Large intestine (tissue), 3 donors: ENCODE measurements around the gene SLC7A14. TPM values are rescaled to one million over a fixed set of nuclear protein-coding genes. Genes with fewer than 3 reads are reported as not detected.

Experiments
- DNase-seq, 2 donors: peaks; one replicate each; pipeline versions ENCODE4 v3.0.0 to v3.0.0-alpha.2; 2013
- H3K27ac ChIP-seq: one replicate; pipeline ENCODE4 v1.5.1; 2013; ENCODE audit warnings: low read length
- H3K27me3 ChIP-seq: 2 replicates; pipeline ENCODE4 v1.6.1; 2013; ENCODE audit warnings: low read length; ENCODE audit not compliant: control insufficient read depth, insufficient read depth
- H3K36me3 ChIP-seq: 2 replicates; pipeline ENCODE4 v1.6.1; 2013; ENCODE audit warnings: low read length; ENCODE audit not compliant: control insufficient read depth, insufficient read depth
- H3K4me1 ChIP-seq: one replicate; pipeline ENCODE4 v1.6.1; 2013; ENCODE audit warnings: low read length; ENCODE audit not compliant: control insufficient read depth, insufficient read depth
- H3K4me3 ChIP-seq: one replicate; pipeline ENCODE4 v1.5.1; 2013; ENCODE audit warnings: low read length
- H3K9me3 ChIP-seq: one replicate; pipeline ENCODE4 v1.6.1; 2013; ENCODE audit warnings: mild to moderate bottlenecking, low read depth, low read length, moderate library complexity; ENCODE audit not compliant: control insufficient read depth
- WGBS: methylation state at CpG from one replicate; pipeline ENCODE4 v1.1.5; 2013; ENCODE audit warnings: low lambda C conversion rate; ENCODE audit not compliant: insufficient coverage; 5-methylcytosine and 5-hydroxymethylcytosine counted together
- polyA plus RNA-seq: library from polyadenylated mRNA; unstranded; fragments of 120-200 nt; gene quantifications from one replicate; pipeline ENCODE4 v1.2.1, GENCODE V29; 2013

The SLC7A14 gene
- polyA plus RNA-seq, 1 donor, result 3.2 TPM

DNA sequence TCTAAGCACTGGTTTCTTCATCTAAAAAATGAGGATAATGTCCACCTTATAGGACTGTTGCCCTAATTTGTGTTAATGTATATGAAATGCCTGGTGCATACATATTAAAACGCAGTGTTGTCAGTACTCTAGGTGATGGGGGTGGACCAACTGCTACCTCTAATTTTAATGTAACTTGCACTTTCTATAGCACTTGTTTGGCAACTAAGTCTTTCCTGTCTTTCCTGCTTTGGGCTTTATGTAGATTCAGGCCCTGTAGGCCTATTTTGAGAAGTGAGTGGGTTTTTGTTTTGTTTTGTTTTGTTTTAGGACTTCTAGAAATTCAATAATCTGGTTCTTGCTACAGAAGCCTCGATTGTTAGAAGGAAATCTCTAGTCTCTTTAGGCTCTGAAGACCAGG lies 21.2 kb downstream of the SLC7A14 start:
- no peak for DNase-seq
- WGBS, result no CpG with 5 or more reads among the region's 2 CpGs
- no peaks in the 10 kb centered on the region for H3K27me3 ChIP-seq
- no peak overlapping the region for H3K27ac ChIP-seq
- no peaks in the 10 kb centered on the region for H3K4me1 ChIP-seq
- H3K36me3 ChIP-seq, result no peaks in the 10 kb centered on the region
- no peak overlapping the region for H3K4me3 ChIP-seq
- no peaks in the 10 kb centered on the region for H3K9me3 ChIP-seq

DNA sequence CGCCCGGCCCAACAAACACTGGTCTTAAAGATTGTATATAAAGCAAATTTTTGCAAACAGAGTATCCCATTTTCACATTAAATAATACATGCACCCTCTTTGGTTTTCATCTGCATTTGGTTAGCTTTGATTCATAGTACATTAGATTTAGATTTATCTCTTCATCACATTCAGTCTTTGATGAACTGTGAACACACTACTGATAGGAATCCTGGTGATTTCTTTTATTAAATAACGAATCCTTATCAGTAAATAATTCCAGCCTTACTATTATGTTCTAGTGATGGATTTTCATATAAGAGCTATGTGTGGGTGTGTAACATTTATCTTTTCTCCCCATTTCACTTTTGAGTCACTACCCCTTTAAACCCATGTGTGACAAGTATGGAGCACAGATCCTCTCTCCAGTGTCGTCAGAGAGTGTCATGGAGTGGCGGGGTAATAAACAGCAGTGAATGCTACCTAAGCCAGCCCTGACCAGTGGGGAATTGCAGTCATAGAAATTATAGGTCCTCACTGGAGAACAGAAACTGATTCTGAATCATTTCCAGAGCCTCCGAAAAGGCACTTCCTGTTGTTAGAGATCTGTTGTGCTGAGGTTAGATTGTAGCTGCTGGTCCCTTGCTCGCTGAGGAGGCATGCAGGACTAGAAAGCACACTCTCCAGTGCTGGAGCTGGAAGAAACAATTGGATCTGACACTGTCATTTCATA lies 22.0 kb downstream of the SLC7A14 start:
- Histone ChIP-seq H3K27me3 (no peaks in the 10 kb centered on the region), H3K4me3 (no peak overlapping the region), H3K27ac (no peak overlapping the region), H3K9me3 (no peaks in the 10 kb centered on the region), H3K36me3 (no peaks in the 10 kb centered on the region), H3K4me1 (no peaks in the 10 kb centered on the region)
- peak in 1 of 2 donors; percentile 14 for DNase-seq
- WGBS, result no CpG with 5 or more reads among the region's 7 CpGs

DNA sequence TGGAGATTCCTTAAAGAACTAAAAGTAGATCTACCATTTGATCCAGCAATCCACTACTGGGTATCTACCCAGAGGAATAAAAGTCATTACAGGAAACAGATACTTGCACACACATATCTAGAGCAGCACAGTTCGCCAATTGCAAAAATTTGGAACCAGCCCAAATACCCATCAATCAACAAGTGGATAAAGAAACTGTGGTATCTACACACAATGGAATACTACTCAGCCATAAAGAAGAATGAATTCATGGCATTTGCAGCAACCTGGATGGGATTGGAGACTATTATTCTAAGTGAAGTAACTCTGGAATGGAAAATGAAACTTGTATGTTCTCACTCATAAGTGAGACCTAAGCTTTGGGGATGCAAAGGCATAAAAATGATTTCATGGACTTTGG lies 23.8 kb downstream of the SLC7A14 start:
- no peak overlapping the region for H3K4me3 ChIP-seq
- no peak for DNase-seq
- H3K4me1 ChIP-seq, result no peaks in the 10 kb centered on the region
- no peaks in the 10 kb centered on the region for H3K36me3 ChIP-seq
- no peaks in the 10 kb centered on the region for H3K9me3 ChIP-seq
- H3K27me3 ChIP-seq, result no peaks in the 10 kb centered on the region
- no CpG with 5 or more reads among the region's 1 CpG for WGBS
- no peak overlapping the region for H3K27ac ChIP-seq

DNA sequence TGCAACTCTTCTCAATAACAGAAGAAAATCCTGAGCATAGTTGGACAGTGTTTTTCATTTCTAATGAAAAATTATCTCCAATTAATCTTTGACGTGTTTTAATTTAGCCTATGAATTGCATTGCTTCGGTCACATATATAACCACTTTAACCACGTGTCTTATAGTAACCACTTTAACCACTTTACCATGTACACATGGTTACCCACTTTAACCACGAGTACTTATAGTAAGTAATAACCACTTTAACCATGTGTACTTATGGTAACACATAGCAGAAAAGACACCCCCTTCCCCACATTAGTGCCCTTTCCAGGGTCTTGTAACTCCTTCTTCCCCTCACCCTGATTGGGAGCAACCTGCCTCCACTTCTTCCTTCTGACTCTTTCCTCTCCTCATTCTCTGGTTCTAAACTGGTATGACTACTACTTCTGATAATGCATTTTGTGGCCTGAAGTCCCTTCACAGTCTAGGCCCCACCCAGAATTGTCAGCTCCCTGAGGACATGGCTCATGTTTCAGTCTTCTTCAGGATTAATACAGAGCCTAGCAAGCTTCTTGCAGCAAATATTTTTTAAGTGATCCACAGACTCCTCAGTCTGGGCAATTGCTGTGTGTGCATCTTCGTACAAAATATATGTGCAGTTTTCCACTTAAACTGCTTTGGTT lies 25.0 kb downstream of the SLC7A14 start:
- H3K4me1 ChIP-seq, result no peaks in the 10 kb centered on the region
- WGBS, result 100% methylated on average over 3 of the region's 5 CpGs
- H3K27ac ChIP-seq, result no peak overlapping the region

DNA sequence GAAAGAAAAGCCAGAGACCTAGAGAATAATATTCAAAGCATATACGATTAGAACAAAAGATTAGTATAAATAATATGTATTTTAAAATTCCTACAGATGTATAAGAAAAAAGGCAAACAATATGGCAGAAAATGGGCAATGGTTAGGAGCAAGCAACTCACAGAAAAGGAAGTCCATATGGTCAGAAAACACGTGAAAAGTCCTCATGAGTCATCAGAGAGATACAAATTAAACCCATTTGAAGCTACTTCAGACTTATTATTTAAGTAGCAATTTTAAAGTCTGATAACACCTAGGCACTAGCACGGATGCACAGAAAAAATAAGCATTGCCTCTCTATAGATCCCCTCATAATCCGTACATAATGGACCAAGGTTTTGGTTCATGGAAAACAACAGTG lies 25.6 kb downstream of the SLC7A14 start:
- H3K36me3 ChIP-seq, result no peaks in the 10 kb centered on the region
- no peaks in the 10 kb centered on the region for H3K9me3 ChIP-seq
- H3K4me1 ChIP-seq, result no peaks in the 10 kb centered on the region
- H3K27me3 ChIP-seq, result no peaks in the 10 kb centered on the region
- no peak for DNase-seq
- 88% methylated on average over 4 of the region's 4 CpGs for WGBS
- H3K4me3 ChIP-seq, result no peak overlapping the region
- H3K27ac ChIP-seq, result no peak overlapping the region

More for the DNA sequence above, 25.0 kb downstream of the SLC7A14 start:
- H3K4me3 ChIP-seq, result no peak overlapping the region
- no peaks in the 10 kb centered on the region for H3K9me3 ChIP-seq
- H3K27me3 ChIP-seq, result no peaks in the 10 kb centered on the region
- no peaks in the 10 kb centered on the region for H3K36me3 ChIP-seq
- DNase-seq, result no peak

DNA sequence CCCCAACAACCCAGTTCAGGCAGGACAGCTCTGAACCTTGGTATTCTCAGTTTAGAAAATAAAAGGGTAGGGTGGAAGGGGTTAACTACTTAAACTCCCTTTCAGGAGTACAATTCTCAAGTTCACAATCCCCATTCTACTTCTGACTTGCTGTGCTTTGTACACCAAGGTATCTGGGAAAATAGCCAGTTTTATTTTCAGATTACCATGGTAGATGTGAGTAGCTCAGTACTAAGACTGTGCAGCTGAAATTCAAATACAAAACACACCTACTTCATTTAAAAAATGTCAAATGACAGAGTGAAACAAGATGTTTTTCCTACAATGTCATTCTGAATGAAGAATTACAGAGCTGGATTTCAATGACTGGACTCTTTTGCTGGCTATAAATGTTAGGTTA lies 27.4 kb downstream of the SLC7A14 start:
- DNase-seq, result no peak
- Histone ChIP-seq H3K4me1 (no peaks in the 10 kb centered on the region), H3K9me3 (no peaks in the 10 kb centered on the region), H3K27ac (no peak overlapping the region), H3K27me3 (no peaks in the 10 kb centered on the region), H3K4me3 (no peak overlapping the region), H3K36me3 (no peaks in the 10 kb centered on the region)

DNA sequence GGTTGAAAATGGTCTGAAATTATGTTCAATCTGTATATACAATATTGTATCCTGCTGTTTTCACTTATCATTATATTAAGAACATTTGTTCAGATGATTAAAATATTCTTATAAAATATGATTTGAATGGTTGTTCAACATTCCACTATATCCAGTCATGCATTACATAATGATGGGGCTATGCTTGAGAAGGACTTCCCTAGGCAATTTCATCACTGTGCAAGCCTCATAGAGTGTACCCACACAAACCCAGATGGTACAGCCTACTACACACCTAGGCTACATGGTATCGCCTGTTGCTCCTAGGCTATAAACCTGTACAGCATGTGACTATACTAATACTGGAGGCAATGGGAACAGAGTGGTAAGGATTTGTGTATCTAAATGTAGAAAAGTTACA lies 30.5 kb downstream of the SLC7A14 start:
- Histone ChIP-seq H3K27ac (no peak overlapping the region), H3K27me3 (peaks cover 3% of the 10 kb centered on the region)
- WGBS, result no CpG with 5 or more reads among the region's 1 CpG

GRCh38 chr3:170553788-170554757 lies 31.8 kb downstream of the SLC7A14 start:
- Histone ChIP-seq H3K4me1 (no peaks in the 10 kb centered on the region), H3K9me3 (no peaks in the 10 kb centered on the region), H3K36me3 (no peaks in the 10 kb centered on the region), H3K27me3 (peaks cover 5% of the 10 kb centered on the region), H3K27ac (no peak overlapping the region), H3K4me3 (no peak overlapping the region)
- WGBS, result 43% methylated on average over 1 of the region's 4 CpGs
- DNase-seq, result peak in 1 of 2 donors; percentile 4

More for the DNA sequence above, 30.5 kb downstream of the SLC7A14 start:
- Histone ChIP-seq H3K4me1 (no peaks in the 10 kb centered on the region), H3K4me3 (no peak overlapping the region), H3K9me3 (no peaks in the 10 kb centered on the region), H3K36me3 (no peaks in the 10 kb centered on the region)
- DNase-seq, result no peak

DNA sequence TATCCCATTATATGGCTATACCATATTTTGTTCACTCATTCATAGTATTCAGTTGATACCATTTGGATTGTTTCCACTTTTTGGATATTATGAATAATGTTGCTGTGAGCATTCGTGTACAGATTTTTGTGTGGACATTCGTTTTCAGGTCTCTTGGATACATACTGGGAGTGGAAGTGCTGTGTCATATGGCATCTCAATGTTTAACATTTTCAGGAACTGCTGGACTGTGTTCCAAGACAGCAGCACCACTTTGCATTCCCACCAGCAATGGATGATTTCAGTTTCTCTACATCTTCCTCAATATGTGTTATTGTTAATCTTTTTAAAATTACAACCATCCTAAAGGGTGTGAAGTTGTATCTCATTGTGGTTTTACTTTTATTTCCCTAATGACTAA lies 34.6 kb downstream of the SLC7A14 start:
- H3K27ac ChIP-seq, result no peak overlapping the region
- no peaks in the 10 kb centered on the region for H3K4me1 ChIP-seq
- DNase-seq, result no peak
- H3K36me3 ChIP-seq, result no peaks in the 10 kb centered on the region
- WGBS, result no CpG with 5 or more reads among the region's 2 CpGs
- H3K27me3 ChIP-seq, result peaks cover 7% of the 10 kb centered on the region
- H3K9me3 ChIP-seq, result no peaks in the 10 kb centered on the region
- H3K4me3 ChIP-seq, result no peak overlapping the region

DNA sequence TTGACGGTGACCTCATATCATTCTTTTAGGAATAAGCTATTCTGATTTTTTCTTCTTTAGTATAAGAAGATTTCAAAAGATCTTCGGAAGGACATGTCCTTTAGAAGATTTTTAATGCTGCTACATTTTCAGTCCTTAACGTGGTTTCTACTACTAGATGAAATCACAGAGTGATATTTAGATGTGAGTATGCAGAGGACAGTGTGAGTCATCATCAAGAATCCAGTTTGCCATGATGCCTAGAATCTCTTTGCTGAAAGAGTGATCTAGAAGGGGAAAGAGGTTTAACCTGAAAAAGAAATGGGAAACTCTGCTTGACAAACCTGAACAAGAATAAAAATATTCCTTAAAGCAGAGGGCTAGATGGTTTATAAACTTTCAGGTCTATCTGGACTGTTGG lies 43.2 kb downstream of the SLC7A14 start:
- H3K9me3 ChIP-seq, result no peaks in the 10 kb centered on the region
- no peaks in the 10 kb centered on the region for H3K4me1 ChIP-seq
- no peak overlapping the region for H3K4me3 ChIP-seq
- no peak for DNase-seq
- 100% methylated on average over 1 of the region's 3 CpGs for WGBS
- H3K27ac ChIP-seq, result no peak overlapping the region
- peaks cover 20% of the 10 kb centered on the region for H3K27me3 ChIP-seq
- H3K36me3 ChIP-seq, result no peaks in the 10 kb centered on the region
